Fibroblast of lung (primary cell): Measurements from ENCODE around the gene CCM2. TPM values are rescaled to one million over a fixed set of nuclear protein-coding genes. Genes with fewer than 3 reads are reported as not detected.

Source experiments
- DNase-seq, 2 donors: peaks; one replicate each; pipeline versions ENCODE4 v3.0.0 to v3.0.0-alpha.2; 2010; ENCODE audit warnings: low read depth in 2 of 2
- H2AFZ ChIP-seq: 2 replicates; pipeline ENCODE4 v1.5.1; 2012; ENCODE audit warnings: low read length, control low read depth, inconsistent platforms
- H3K27ac ChIP-seq: 2 replicates; pipeline ENCODE4 v1.5.1; 2011; ENCODE audit warnings: low read length, control low read depth; ENCODE audit not compliant: insufficient read depth
- H3K27me3 ChIP-seq: 2 replicates; pipeline ENCODE4 v1.5.1; 2011; ENCODE audit warnings: mild to moderate bottlenecking, low read length; ENCODE audit not compliant: control insufficient read depth, insufficient read depth
- H3K36me3 ChIP-seq: 2 replicates; pipeline ENCODE4 v1.5.1; 2011; ENCODE audit warnings: low read length; ENCODE audit not compliant: control insufficient read depth, insufficient read depth
- H3K4me1 ChIP-seq: 2 replicates; pipeline ENCODE4 v1.5.1; 2011; ENCODE audit warnings: low read length; ENCODE audit not compliant: control insufficient read depth, insufficient read depth; ENCODE audit errors: extremely low read depth
- H3K4me2 ChIP-seq: 2 replicates; pipeline ENCODE4 v1.5.1; 2011; ENCODE audit warnings: low read length, control low read depth; ENCODE audit not compliant: insufficient read depth; ENCODE audit errors: extremely low read depth
- H3K4me3 ChIP-seq, 4 experiments: fragments of 200-600 bp in 1 of 4; sonication (generic) in 1 of 4; replicated peaks in 1 of 4; 2 replicates each; pipeline ENCODE4 v1.5.1; 2011 to 2016; ENCODE audit warnings: low read length in 4 of 4, low read depth in 3 of 4, mild to moderate bottlenecking in 3 of 4, control low read depth in 2 of 4, inconsistent platforms in 1 of 4, mixed read lengths in 1 of 4; ENCODE audit not compliant: insufficient read depth in 1 of 4; ENCODE audit errors: control extremely low read depth in 1 of 4
- H3K79me2 ChIP-seq: 2 replicates; pipeline ENCODE4 v1.5.1; 2012; ENCODE audit warnings: mild to moderate bottlenecking, low read length, inconsistent platforms; ENCODE audit not compliant: control insufficient read depth, insufficient read depth
- H3K9ac ChIP-seq: 2 replicates; pipeline ENCODE4 v1.5.1; 2011; ENCODE audit warnings: mild to moderate bottlenecking, low read length, control low read depth; ENCODE audit not compliant: insufficient read depth
- H3K9me3 ChIP-seq: 2 replicates; pipeline ENCODE4 v1.5.1; 2012; ENCODE audit warnings: low read depth, low read length; ENCODE audit not compliant: control insufficient read depth, insufficient read depth
- H4K20me1 ChIP-seq: 2 replicates; pipeline ENCODE4 v1.5.1; 2011; ENCODE audit warnings: low read length; ENCODE audit not compliant: control insufficient read depth, insufficient read depth; ENCODE audit errors: extremely low read depth
- CTCF ChIP-seq, 2 donors: IDR thresholded peaks in 1 of 2; conservative IDR thresholded peaks in 1 of 2; 1 replicate in 1 of 2; 2 replicates in 1 of 2; pipeline ENCODE4 v1.5.1; 2011 to 2012; ENCODE audit warnings: low read length in 2 of 2, control low read depth in 1 of 2, inconsistent platforms in 1 of 2, low read depth in 1 of 2, mild to moderate bottlenecking in 1 of 2
- EZH2 ChIP-seq: IDR thresholded peaks from 2 replicates; pipeline ENCODE4 v1.5.1; 2012; ENCODE audit warnings: low read length, control low read depth, mild to moderate bottlenecking; ENCODE audit errors: missing control alignments
- polyA plus RNA-seq, 2 donors: library from polyadenylated mRNA; depleted of rRNA in 1 of 2; stranded (reverse) in 1 of 2; unstranded in 1 of 2; fragments of >200 nt; gene quantifications; 2 replicates each; pipeline ENCODE4 v1.2.1, GENCODE V29; 2011 to 2012; ENCODE audit warnings: missing spikeins in 1 of 2
- total RNA-seq: library from RNA; depleted of rRNA; stranded (reverse); fragments of >200 nt; gene quantifications from 2 replicates; pipeline ENCODE4 v1.2.1, GENCODE V29; 2014

The CCM2 gene
- total and polyA plus RNA-seq, 2 donors (not counting 1 experiment from before 2014, with no cell fraction given): 27.8 to 52.4 TPM

GRCh38 chr7:44999245-45000092 lies 532 bp upstream of the CCM2 start:
- peaks cover 4% of the 10 kb centered on the region for H3K4me1 ChIP-seq
- peak overlapping the region; percentile 69 to 88 (median 82) for H3K4me3 ChIP-seq
- H3K4me2 ChIP-seq: peak overlapping the region; percentile 86
- H3K27me3 ChIP-seq: no peaks in the 10 kb centered on the region
- peak overlapping the region; percentile 52 for H3K9ac ChIP-seq
- DNase-seq: peak; percentile 99
- peak overlapping the region; percentile 75 for H3K27ac ChIP-seq
- no peaks in the 10 kb centered on the region for H3K9me3 ChIP-seq
- H3K36me3 ChIP-seq: no peaks in the 10 kb centered on the region
- H3K79me2 ChIP-seq: peaks cover 37% of the 10 kb centered on the region
- H2AFZ ChIP-seq: peak overlapping the region; percentile 84
- H4K20me1 ChIP-seq: no peaks in the 10 kb centered on the region
- no peak for TF ChIP-seq EZH2
- TF ChIP-seq CTCF (conservative IDR thresholded peaks at IDR 0.05 in 1 of 2, IDR thresholded peaks at IDR 0.05 in 1 of 2; ENCODE audit: low read depth in 1 of 2, low read length in 2 of 2): no peak

- H3K9me3 ChIP-seq: no peaks in the 10 kb centered on the region
- H2AFZ ChIP-seq: no peak overlapping the region
- H3K9ac ChIP-seq: peak overlapping the region; percentile 17
- TF ChIP-seq EZH2: no peak
- TF ChIP-seq CTCF (conservative IDR thresholded peaks at IDR 0.05 in 1 of 2, IDR thresholded peaks at IDR 0.05 in 1 of 2; ENCODE audit: low read depth in 1 of 2, low read length in 2 of 2): no peak
- H4K20me1 ChIP-seq: no peaks in the 10 kb centered on the region
- peak overlapping the region; percentile 92 for H3K4me2 ChIP-seq
- peak overlapping the region; percentile 51 to 97 (median 62) for H3K4me3 ChIP-seq
- peaks cover 49% of the 10 kb centered on the region for H3K79me2 ChIP-seq
- peak overlapping the region; percentile 60 for H3K27ac ChIP-seq
- H3K4me1 ChIP-seq: peaks cover 4% of the 10 kb centered on the region
- H3K27me3 ChIP-seq: no peaks in the 10 kb centered on the region
- H3K36me3 ChIP-seq: no peaks in the 10 kb centered on the region
- DNase-seq: peak; percentile 11 to 54
Measured at GRCh38 chr7:45001138-45001694, 1.2 kb downstream of the CCM2 start.

GRCh38 chr7:45001826-45002225 lies 1.8 kb downstream of the CCM2 start:
- Histone ChIP-seq H3K4me3 (peak overlapping the region; percentile 51 to 97 (median 62)), H3K4me2 (peak overlapping the region; percentile 92), H3K9ac (no peak overlapping the region)

More at GRCh38 chr7:45001826-45002225, 1.8 kb downstream of the CCM2 start:
- no peak overlapping the region for H3K27ac ChIP-seq
- H4K20me1 ChIP-seq: no peaks in the 10 kb centered on the region
- no peaks in the 10 kb centered on the region for H3K27me3 ChIP-seq
- no peak overlapping the region for H2AFZ ChIP-seq
- H3K9me3 ChIP-seq: no peaks in the 10 kb centered on the region
- no peaks in the 10 kb centered on the region for H3K36me3 ChIP-seq
- H3K4me1 ChIP-seq: peaks cover 4% of the 10 kb centered on the region
- peaks cover 53% of the 10 kb centered on the region for H3K79me2 ChIP-seq
- DNase-seq: no peak
- TF ChIP-seq EZH2: no peak
- no peak for TF ChIP-seq CTCF (conservative IDR thresholded peaks at IDR 0.05 in 1 of 2, IDR thresholded peaks at IDR 0.05 in 1 of 2; ENCODE audit: low read depth in 1 of 2, low read length in 2 of 2)
